Mucosa of rectum (tissue), 2 donors: ENCODE measurements around the gene GLRB.

ENCODE experiments used
- H3K27ac ChIP-seq, 2 donors: one replicate each; pipeline ENCODE4 v1.7.0; 2013; ENCODE audit warnings: inconsistent platforms in 2 of 2, low read depth in 2 of 2, low read length in 2 of 2
- H3K27me3 ChIP-seq, 2 donors: one replicate each; pipeline ENCODE4 v1.7.0; 2013; ENCODE audit warnings: low read length in 2 of 2; ENCODE audit not compliant: control insufficient read depth in 2 of 2, insufficient read depth in 2 of 2
- H3K36me3 ChIP-seq, 2 donors: one replicate each; pipeline ENCODE4 v1.7.0; 2013; ENCODE audit warnings: low read length in 2 of 2; ENCODE audit not compliant: control insufficient read depth in 2 of 2, insufficient read depth in 2 of 2
- H3K4me1 ChIP-seq, 2 donors: one replicate each; pipeline ENCODE4 v1.7.0; 2013; ENCODE audit warnings: low read length in 2 of 2, mild to moderate bottlenecking in 1 of 2; ENCODE audit not compliant: control insufficient read depth in 2 of 2, insufficient read depth in 2 of 2
- H3K4me3 ChIP-seq, 2 donors: one replicate each; pipeline ENCODE4 v1.7.0; 2013; ENCODE audit warnings: low read length in 2 of 2
- H3K9ac ChIP-seq, 2 donors: one replicate each; pipeline ENCODE4 v1.7.0; 2013; ENCODE audit warnings: low read length in 2 of 2, low read depth in 1 of 2, mild to moderate bottlenecking in 1 of 2
- H3K9me3 ChIP-seq, 2 donors: one replicate each; pipeline ENCODE4 v1.7.0; 2013; ENCODE audit warnings: low read length in 2 of 2; ENCODE audit not compliant: control insufficient read depth in 2 of 2
- donor health status: healthy.
- donor health status: Normal muscosa, but diverticular disease.

Gene GLRB

DNA sequence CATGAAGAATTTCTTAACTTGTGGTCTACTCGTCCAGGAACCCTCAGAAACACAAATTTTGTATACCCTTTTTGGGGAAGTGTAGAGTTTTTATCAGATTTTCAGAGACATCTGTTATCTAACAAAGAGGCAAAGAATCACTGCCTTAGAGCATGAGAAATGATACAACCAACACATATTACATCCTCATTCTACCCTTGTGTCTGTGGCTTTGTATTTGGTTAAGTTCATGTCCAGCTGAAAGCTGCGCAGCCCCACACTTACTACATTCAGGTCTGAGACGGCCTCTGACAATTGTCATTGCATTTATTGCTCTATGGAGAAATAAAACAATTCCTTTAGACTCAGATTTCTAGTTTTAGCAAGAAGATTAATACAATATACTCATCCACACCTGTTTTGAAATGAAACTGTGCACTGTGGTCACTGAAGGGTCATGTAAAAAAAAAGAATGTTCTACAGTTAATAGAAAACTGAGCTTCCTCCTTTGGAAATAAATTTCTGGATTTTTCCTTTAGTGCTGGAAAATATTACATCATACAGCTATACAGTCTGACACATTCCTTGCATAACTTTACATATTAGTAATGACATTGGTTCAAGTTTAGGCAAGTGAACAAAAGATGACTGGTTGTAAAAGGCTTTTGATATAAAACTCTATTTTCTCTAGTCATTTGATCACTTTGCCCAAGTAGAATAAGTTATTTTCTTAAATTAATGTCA is 39.8 kb downstream of the GLRB start:
- H3K27me3 ChIP-seq: no peaks in the 10 kb centered on the region
- H3K36me3 ChIP-seq: no peaks in the 10 kb centered on the region
- no peaks in the 10 kb centered on the region for H3K4me1 ChIP-seq
- H3K4me3 ChIP-seq: no peak overlapping the region
- no peak overlapping the region for H3K9ac ChIP-seq
- H3K27ac ChIP-seq: no peak overlapping the region
- no peaks in the 10 kb centered on the region for H3K9me3 ChIP-seq

DNA sequence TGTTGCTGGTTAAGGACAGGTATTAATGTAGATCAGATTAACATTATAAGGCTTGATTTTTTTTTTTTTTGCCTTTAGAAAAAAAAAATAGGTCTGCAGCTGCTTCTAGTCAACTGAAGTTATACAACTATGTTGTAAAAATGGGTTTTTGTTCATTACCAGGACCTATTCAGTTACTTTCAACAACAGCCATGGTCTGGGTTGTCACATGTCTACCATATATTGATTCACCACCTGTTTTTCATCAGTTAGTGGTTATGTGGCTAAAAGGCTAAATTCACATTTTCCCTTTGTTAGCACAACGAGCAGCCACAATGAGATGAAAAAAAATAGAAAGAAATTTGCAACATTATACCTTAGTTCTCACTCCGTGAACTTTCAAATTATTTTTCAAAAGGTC is 45.5 kb downstream of the GLRB start:
- Histone ChIP-seq H3K4me1 (no peaks in the 10 kb centered on the region), H3K9me3 (no peaks in the 10 kb centered on the region), H3K9ac (no peak overlapping the region), H3K27ac (no peak overlapping the region), H3K4me3 (no peak overlapping the region), H3K27me3 (no peaks in the 10 kb centered on the region), H3K36me3 (no peaks in the 10 kb centered on the region)

DNA sequence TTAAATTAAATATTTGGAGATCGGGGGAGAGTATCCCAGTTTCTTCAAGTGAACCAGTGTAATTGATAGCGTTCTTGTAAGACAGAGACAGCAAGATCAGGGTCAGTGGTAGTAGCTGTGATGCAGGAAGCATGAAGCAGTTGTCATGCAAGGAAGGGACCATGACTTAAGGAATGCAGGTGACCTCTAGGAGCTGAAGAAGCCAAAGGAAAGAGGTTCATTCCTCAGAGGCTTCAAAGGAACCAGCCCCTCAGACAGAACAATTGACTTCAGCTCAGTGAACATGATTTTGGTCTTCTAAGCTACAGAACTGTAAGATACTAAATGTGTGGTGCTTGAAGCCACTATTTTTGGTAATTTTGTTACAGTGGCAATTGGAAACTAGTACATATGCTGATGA is 51.6 kb downstream of the GLRB start:
- H3K4me1 ChIP-seq: no peaks in the 10 kb centered on the region
- no peak overlapping the region for H3K9ac ChIP-seq
- no peak overlapping the region for H3K4me3 ChIP-seq
- H3K9me3 ChIP-seq: no peaks in the 10 kb centered on the region
- no peaks in the 10 kb centered on the region for H3K27me3 ChIP-seq
- no peak overlapping the region for H3K27ac ChIP-seq
- no peaks in the 10 kb centered on the region for H3K36me3 ChIP-seq

DNA sequence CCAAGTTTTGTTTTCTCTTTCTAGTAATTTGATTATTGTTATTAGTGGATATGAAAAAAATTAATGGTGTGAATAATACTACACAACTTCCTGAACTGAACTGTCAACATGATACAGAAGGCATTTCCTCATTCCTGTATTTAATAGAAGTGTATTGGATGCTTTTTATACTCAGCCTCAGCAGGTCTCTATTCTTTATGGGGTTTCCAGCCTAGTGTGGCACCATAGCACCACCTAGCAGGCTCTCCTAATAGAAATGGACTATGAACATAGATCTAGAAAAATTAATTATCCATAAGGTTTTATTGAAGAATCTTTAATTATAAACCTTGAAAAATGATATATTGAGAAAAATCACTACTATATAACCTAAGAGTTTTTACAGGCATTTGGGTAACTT is 52.4 kb downstream of the GLRB start:
- no peaks in the 10 kb centered on the region for H3K36me3 ChIP-seq
- no peak overlapping the region for H3K9ac ChIP-seq
- no peak overlapping the region for H3K27ac ChIP-seq
- no peak overlapping the region for H3K4me3 ChIP-seq
- no peaks in the 10 kb centered on the region for H3K27me3 ChIP-seq
- H3K4me1 ChIP-seq: no peaks in the 10 kb centered on the region
- H3K9me3 ChIP-seq: no peaks in the 10 kb centered on the region

DNA sequence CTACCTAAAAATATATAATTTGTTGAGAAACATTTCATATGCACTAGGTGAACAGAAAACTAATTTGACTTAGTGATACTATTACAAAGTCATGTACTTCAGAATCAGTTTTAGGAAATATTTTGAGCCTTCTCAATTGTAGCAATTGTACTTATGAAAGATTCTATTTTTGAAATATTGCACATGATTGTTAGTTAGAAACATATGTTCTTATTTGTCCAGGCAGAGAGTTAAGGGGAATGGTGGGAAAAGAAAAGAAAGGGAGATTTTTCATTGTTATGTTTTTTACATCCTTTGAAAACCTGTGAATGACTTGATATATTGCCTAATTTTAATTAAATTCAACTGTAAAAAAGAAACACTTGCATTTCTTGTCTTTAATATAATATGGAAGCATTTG is 66.0 kb downstream of the GLRB start:
- no peaks in the 10 kb centered on the region for H3K27me3 ChIP-seq
- H3K4me1 ChIP-seq: no peaks in the 10 kb centered on the region

DNA sequence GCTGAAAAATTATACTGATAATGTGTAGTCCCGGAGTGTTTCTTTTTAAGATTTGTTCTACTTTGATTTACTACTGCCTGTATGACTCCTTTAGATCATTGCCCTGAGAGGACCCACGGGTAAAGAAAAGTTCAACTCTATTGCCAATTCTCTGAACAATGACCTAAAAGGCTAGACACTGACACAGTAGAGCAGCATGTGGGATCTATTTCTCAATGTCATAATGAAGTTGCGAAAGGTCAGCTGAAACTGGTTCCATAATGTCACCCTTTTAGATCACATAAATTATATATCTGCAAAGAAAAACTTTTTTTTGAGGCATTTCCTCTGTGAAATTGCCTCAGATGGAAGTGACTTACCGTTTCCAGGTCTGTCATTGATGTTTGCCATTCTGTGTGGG is 67.4 kb downstream of the GLRB start:
- Histone ChIP-seq H3K9me3 (no peaks in the 10 kb centered on the region), H3K27me3 (no peaks in the 10 kb centered on the region), H3K9ac (no peak overlapping the region), H3K4me1 (no peaks in the 10 kb centered on the region), H3K4me3 (no peak overlapping the region), H3K27ac (no peak overlapping the region), H3K36me3 (no peaks in the 10 kb centered on the region)

More for the DNA sequence above, 66.0 kb downstream of the GLRB start:
- no peak overlapping the region for H3K4me3 ChIP-seq
- H3K9me3 ChIP-seq: no peaks in the 10 kb centered on the region
- no peaks in the 10 kb centered on the region for H3K36me3 ChIP-seq
- H3K27ac ChIP-seq: no peak overlapping the region
- H3K9ac ChIP-seq: no peak overlapping the region

DNA sequence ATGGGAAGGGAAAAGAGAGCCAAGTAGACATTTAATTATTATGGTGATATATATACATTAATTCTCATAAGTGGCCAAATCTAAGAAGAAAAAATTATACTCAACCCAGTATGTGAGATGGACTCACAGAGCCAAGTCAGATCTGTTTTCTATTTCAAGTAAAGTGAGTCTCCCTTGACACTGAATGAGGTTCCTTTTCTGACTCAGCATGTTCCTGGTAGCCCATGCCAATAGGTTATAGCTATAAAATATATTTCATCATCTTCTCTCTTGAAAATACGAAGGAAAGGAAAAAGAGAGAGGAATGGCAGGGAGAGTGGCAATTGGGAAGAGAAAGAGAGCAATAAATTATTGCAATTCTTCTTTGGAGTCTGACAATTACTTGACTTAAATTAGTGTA is 75.8 kb downstream of the GLRB start:
- Histone ChIP-seq H3K9me3 (no peaks in the 10 kb centered on the region), H3K4me1 (no peaks in the 10 kb centered on the region), H3K27ac (no peak overlapping the region), H3K36me3 (no peaks in the 10 kb centered on the region), H3K4me3 (no peak overlapping the region), H3K27me3 (no peaks in the 10 kb centered on the region), H3K9ac (no peak overlapping the region)

DNA sequence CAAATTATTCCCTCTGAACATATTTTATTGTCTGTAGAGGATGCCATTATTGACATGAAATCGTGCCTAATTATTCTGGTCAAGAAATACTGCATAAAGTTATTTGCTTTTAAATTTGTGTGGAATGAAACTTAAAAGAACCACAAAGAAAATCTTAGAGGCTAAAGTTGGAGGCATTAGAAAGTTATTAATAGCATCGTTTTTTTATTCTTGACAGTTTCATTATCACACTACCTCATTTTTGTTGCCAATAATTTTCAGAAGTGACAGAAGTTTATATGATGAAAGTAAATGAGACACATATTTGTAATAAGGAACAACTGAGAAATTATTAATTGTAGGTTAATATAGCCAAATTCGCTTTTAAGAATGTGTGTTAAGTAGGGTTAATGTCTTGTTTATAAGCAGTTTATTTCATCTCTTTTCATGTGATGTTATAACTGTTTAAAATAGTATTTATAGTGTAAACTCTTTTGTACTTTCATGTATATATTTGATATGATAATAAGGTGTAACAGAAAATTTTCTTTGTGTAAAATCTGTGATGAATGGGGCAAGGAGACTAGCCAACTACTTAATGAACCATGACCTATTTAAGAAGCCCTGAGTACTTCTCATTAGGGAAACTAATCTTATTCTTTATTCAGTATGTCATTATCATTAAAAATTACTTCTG is 90.1 kb downstream of the GLRB start:
- H3K4me3 ChIP-seq: no peak overlapping the region
- no peaks in the 10 kb centered on the region for H3K4me1 ChIP-seq
- H3K9me3 ChIP-seq: no peaks in the 10 kb centered on the region
- H3K27ac ChIP-seq: no peak overlapping the region
- no peak overlapping the region for H3K9ac ChIP-seq
- no peaks in the 10 kb centered on the region for H3K27me3 ChIP-seq
- H3K36me3 ChIP-seq: no peaks in the 10 kb centered on the region

DNA sequence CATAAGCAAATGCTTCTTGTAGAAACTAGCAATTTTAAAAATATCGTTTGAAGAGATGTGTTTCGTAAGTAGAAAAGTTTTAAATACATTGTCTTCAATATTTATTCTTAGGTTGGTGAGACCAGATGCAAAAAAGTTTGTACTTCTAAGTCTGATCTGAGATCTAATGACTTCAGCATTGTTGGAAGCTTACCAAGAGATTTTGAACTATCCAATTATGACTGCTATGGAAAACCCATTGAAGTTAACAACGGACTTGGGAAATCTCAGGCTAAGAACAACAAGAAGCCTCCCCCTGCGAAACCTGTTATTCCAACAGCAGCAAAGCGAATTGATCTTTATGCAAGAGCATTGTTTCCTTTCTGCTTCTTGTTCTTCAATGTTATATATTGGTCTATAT is 94.4 kb downstream of the GLRB start:
- no peaks in the 10 kb centered on the region for H3K4me1 ChIP-seq
- no peak overlapping the region for H3K9ac ChIP-seq
- no peaks in the 10 kb centered on the region for H3K36me3 ChIP-seq
- no peaks in the 10 kb centered on the region for H3K27me3 ChIP-seq
- no peak overlapping the region for H3K27ac ChIP-seq
- H3K4me3 ChIP-seq: no peak overlapping the region
- H3K9me3 ChIP-seq: no peaks in the 10 kb centered on the region

DNA sequence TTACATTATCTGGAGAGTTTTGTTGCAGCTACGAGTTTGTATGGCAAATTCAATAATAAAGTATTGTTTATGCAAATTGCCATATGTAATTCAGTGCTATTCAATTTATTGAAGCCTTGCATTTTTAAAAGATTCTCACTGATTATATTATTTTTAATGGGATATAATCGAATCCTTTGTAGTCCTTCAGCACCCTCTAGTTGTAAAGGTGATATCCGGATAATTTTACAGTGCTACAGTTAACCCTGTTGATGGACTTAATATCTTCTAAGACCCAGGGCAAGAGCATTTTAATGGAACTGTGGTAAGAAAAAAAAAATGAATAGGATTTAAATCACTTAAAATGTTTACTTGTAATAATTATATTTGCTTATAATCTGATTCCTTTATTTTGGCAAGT is 96.1 kb downstream of the GLRB start:
- Histone ChIP-seq H3K9me3 (no peaks in the 10 kb centered on the region), H3K36me3 (no peaks in the 10 kb centered on the region), H3K9ac (no peak overlapping the region), H3K4me3 (no peak overlapping the region), H3K4me1 (no peaks in the 10 kb centered on the region), H3K27ac (no peak overlapping the region), H3K27me3 (no peaks in the 10 kb centered on the region)
